Stimulated activated CD4-positive, alpha-beta T cell treated with anti-CD3 and anti-CD28 coated beads, Interleukin-1b, Interleukin-23, amount 100 ng/mL, for 1 hour (primary cell): Measurements from ENCODE around the gene KRTAP1-3.
"Not testable (repeated sequence)": the region's sequence is repeated elsewhere in the genome, so short reads cannot be mapped to it uniquely, and the experiment has no call there.

Experiments
- DNase-seq, 2 donors: peaks; one replicate each; pipeline ENCODE4 v3.0.0-alpha.2; 2020; ENCODE audit warnings: low read depth in 2 of 2

The KRTAP1-3 gene

DNA sequence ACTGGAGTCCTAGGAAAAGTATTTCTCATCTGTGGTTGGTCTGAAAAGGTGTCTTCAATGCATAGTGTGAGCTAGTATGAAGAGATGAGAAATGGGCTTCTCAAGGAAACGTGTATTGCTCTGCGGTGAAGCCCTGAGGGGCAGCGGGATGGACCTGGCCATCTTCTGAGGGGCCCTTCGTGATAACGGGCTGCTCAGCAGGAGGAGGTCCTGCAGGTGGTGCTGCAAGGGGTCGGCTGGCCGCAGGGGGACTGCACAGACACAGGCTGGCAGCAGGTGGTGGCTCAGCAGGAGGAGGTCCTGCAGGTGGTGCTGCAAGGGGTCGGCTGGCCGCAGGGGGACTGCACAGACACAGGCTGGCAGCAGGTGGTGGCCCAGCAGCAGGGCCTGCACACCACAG lies 19.9 kb upstream of the KRTAP1-3 start:
- DNase-seq = not testable (repeated sequence)

DNA sequence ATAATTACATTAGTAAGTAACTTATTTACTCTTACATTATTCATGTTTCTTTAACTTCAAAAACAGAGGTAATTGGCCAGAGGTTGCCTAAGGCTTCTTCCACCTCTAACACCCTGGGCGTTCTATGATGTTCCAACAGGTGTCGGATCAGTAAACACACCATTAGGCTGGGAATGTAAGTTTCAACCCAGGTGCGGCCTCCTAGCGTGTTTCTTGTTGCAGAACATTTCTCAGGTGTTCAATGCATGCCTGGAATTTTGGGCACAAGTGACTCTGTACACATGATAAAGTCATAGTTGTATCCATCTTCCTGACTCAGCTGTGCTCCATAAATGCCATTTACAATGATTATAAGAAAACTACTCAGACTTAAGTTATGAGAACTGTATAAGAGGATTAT lies 19.4 kb upstream of the KRTAP1-3 start:
- DNase-seq = no peak

DNA sequence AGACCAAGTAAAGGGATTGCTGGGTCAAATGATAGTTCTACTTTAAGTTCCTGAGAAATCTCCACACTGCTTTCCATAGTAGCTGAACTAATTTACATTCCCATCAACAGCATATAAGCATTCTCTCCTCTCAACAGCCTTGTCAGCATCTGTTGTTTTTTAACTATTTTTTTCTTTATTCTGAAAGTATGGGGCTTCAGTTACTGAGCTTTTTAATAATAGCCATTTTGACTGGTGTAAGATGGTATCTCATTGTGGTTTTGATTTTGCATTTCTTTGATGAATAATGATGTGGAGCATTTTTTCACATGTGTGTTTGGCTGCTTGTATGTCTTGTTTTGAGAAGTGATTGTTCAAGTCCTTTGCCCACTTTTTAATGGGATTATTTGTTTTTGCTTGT lies 17.9 kb upstream of the KRTAP1-3 start:
- no peak for DNase-seq

DNA sequence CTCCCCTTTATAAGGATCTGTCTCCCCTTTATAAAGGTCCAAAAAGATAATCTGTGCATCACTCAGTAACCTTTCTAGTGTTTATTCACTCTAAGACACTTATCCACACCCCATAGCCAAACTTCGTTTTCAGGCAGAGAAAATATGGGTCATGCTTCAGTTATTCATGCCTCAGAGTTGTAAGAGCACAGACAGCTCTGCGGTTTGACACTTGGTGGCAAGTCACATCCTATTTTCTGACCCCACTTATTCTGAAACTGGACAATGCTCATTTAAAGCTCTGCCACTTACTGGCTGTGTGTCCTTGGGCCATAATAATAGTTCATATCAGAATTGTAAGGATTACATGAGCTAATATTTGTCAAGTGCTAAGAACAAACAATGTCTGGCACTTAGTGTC lies 14.4 kb upstream of the KRTAP1-3 start:
- DNase-seq = no peak

DNA sequence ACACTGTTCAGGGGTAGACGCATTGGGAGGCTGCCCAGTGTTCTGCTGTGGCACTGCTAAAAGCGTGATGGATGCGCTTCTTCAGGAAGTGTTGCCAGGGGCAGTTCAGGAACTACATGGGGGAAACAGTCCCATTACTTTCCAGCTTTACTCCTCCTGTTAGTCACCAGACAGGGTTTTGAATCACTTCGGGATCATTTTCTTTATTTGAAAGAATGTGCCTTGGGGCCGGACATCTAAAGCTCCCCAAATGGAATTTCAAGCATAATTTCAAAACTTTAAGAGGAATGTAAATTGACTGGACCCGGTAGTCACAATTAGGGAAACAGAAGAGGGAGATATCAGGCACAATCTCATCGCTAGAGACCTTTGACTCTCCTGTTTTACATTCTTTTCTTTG lies 13.8 kb upstream of the KRTAP1-3 start:
- DNase-seq = no peak

DNA sequence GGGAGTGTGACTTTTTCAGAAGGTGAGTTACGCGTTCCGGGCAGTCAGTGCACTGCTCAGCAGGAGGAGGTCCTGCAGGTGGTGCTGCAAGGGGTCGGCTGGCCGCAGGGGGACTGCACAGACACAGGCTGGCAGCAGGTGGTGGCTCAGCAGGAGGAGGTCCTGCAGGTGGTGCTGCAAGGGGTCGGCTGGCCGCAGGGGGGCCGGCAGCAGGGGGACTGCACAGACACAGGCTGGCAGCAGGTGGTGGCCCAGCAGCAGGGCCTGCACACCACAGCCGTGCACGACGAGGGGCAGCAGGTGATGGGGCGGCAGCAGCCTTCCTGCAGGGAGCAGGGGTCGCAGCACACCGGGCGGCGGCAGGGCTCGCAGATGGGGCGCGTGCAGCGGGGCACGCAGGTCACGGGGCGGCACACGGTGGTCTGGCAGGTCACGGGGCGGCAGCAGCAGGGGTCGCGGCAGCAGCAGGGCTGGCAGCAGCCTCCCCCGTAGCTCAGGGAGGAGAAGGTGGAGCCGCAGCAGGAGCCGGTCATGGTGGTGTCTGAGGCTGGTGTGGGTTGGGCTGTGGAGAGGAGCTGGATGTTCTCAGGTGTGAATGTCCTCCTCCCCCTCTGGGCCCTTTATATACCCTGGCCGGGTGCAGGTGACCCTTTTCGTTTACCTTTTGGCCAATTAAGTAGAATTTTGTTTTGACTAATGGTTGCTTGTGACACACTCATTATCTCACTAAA lies 12.2 kb upstream of the KRTAP1-3 start, which contains the start of gene KRTAP2-1:
Gene KRTAP2-1, minus strand, starts transcription at position 582 of the 731 bp plus-strand sequence. Its CDS starts 49 bp downstream, at position 533.
- not testable (repeated sequence) for DNase-seq

DNA sequence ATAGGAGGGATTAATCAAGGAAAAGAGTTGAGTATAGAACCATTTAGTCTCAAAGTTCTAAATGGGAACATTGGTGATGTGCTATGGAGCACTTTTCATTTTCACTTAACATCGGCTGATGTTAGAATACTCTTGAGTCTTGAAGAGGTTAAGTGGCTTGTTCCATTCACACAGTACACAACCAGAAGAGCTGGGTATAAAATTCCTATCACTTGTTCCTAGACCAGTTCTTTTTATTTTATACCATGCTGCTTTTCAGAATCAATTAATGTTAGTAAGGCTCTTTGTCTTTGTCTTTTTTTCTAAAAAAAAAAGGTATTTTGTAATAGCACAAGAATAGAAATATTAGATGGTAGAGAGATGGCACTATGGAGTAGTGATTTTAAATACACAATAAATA lies 8.3 kb upstream of the KRTAP1-3 start:
- DNase-seq = no peak

DNA sequence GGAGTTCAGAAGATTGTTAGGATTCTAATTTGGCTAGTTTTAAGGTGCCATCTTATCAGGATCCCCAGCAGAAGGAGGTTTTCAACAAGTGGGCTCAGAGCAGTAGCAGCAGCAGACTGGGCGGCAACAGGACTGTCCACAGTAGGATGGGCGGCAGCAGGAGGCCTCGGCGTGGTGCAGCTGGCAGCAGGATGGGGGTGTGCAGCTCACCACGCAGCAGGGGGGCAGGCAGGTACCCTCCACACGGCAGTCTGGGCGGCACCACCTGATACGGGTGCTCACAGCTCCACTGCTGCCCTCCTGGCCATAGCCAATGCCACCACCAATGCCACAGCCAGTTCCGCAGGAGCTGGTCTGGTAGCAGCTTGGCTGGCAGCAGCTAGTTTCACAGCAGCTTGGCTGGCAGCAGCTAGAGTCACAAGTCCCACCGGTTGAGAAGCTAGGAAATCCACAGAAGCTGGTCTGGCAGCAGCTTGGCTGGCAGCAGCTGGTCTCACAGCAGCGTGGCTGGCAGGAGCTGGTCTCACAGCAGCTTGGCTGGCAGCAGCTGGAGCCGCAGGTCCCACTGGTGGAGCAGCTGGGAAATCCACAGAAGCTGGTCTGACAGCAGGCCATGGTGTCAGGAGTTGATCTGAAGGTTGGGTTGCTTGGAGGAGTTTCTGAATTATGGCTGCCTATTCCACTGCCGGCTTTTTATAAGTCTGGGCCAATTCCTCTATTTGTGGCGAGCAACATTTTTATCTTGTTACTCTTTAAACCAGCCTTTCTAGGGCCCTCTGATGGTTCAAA lies 6.3 kb upstream of the KRTAP1-3 start, which contains the start of gene KRTAP1-1:
Gene KRTAP1-1, minus strand, starts transcription at position 668 of the 789 bp plus-strand sequence. Its CDS starts 53 bp downstream, at position 615.
- DNase-seq = not testable (repeated sequence)

DNA sequence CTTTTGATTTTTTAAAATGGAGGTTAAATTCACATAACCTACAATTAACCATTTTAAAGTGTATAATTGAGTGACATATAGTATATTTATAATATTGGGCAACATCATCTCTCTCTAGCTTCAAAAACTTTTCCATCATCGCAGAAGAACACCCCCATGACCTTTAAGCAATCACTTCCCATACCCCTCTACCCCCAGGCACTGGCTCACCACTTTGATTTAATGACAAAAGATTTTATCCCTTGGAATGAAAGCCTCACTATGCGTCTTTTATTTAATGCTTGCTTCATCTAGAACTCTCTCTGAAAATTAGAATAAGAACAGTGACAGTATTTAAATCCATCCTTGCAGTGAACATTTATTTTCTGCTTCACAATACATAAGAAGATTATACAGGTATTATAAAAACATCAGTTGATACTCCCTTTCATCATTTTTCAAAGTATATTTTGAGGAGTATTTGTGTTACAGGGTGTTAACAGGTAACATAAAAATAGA lies 3.2 kb upstream of the KRTAP1-3 start:
- no peak for DNase-seq

DNA sequence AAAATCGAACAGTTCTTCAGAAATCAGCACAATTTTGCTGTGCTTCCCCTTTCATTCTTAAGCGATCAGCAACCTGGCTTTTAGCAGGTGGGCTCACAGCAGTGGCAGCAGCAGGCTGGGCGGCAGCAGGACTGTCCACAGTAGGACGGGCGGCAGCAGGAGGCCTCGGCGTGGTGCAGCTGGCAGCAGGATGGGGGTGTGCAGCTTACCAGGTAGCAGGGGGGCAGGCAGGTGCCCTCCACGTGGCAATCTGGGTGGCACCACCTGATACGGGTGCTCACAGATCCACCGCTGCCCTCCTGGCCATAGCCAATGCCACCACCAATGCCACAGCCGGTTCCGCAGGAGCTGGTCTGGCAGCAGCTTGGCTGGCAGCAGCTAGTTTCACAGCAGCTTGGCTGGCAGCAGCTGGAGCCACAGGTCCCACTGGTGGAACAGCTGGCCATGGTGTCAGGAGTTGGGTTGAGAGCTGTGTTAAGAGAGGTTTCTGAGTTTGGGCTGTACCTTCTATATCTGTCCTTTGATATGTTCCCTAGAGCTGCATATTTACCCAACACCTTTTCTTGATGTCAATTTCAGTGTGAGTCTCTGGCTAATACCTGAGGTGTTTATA lies 4.9 kb downstream of the KRTAP1-3 start, which contains the start of gene KRTAP1-4:
Gene KRTAP1-4, minus strand, starts transcription at position 563 of the 613 bp plus-strand sequence. Its CDS starts 117 bp downstream, at position 446.
- DNase-seq = no peak

DNA sequence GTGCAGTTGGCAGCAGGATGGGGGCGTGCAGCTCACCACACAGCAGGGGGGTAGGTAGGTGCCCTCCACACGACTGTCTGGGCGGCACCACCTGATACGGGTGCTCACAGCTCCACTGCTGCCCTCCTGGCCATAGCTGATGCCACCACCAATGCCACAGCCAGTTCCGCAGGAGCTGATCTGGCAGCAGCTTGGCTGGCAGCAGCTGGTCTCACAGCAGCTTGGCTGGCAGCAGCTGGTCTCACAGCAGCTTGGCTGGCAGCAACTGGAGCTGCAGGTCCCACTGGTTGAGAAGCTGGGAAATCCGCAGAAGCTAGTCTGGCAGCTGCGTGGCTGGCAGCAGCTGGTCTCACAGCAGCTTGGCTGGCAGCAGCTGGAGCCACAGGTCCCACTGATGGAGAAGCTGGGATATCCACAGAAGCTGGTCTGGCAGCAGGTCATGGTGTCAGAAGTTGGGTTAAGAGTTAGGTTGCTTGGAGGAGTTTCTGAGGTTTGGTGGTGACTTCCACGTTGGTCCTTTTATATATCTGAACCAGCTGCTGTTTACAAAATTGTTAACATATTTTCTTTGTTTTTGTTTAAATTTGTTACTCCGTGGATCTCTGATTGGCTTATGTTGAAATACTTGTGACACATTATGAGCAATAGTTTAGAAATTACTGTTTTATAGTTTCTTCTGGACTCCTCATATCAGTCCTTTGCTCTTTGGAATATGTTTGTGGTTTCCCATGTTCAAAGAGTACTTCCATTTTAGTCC lies 7.8 kb downstream of the KRTAP1-3 start, which contains the start of gene KRTAP1-5:
Gene KRTAP1-5, minus strand, starts transcription at position 494 of the 757 bp plus-strand sequence. Its CDS starts 53 bp downstream, at position 441.
- DNase-seq = no peak

DNA sequence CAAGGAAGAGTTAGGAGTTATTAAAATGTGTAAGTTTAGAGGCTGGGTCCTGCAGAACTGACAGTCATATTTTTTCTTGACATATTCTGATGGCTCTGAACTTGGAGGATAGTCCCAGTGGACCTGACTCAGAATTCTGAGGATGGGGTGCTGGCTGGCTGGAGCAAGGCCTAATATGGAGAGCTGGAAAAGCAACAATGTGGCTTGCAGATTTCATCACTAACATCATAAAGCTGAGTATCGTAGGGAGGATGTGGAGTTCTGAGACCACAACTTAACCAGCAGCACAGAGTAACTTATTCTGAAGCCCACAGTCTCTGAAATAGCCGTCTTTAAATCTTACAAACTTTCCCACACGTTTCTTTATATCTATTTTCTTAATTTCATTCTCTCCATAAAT lies 10.0 kb downstream of the KRTAP1-3 start:
- DNase-seq = no peak

DNA sequence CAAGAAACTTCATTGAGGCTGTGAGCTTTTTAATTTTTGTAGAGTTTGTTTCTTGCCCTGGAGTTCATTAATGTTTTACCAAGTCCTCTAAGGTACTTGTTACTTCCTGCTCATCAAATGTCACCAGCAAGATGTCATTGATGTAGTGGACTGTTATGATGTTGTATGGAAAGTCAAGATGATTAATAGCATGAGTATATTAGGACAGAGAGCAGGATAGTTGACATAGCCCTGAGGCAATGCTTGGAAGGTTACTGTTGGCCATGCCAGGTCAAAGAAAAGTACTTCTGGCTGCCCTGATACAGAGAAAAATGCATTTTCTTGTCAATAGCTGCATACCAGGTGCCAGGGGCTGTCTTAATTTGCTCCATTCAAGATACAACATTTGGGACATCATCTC lies 14.3 kb downstream of the KRTAP1-3 start:
- no peak for DNase-seq

DNA sequence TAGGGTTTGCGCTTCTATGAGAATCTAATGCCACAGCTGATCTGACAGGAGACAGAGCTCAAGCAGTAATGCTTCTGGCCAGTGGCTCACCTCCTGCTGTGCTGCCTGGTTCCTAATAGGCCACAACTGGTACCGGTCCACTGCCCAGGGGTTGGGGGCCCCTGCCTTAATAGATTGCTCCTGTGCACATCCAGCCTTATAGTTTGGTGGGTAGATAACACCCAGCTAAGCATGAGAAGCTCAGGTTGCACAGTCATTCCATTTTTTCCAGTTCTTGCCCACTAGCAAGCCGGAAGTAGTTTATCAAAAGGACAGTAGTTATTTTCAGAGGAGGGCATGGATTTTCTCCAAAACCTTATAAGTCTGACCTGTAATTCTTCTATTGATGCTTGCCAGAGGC lies 15.3 kb downstream of the KRTAP1-3 start:
- DNase-seq = no peak

DNA sequence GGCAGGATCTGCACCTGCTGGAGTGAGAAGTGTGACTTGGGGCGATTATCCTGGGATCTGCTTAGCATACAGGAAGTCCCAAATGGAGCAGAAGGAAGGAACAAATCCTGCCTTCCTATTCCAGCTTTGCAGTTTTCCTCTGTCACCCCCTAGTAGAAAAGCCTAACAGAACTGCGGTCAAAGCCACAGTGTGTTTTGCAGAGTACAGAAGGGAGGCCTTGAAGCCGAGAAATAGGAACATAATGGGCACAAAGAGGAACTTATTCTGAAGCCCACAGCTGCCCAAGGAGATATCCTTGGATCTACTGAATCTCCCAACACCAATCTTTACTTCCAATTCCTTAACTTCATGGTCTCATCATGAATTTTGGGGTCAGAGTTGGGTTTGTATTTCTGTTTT lies 16.1 kb downstream of the KRTAP1-3 start:
- no peak for DNase-seq

DNA sequence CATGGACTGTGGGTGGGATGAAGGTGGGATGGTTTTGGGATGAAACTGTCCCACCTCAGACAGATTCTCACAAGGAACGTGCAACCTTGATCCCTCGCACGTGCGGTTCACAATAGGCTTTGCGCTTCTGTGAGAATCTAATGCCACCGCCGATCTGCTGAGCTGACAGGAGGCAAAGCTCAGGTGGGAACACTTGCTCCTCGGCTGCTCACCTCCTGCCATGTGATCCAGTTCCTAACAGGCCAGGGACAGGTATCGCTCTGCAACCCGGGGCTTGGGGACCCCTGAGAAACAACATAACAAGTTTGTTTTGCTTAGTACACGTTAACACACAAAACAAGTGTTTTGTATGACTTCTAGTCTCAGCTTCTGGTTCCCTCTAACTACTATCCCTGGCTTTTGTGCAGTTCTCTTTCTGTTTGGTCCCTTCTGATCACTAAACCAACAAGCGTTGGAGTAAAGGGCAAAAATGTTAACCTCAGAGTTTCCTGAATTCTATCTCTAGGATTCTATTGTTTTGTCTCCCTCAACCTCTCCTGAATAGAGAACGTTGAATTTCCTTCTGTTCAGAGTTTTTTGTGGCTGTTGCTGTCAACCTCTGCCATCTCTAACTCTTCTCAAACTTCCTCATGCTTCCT lies 18.0 kb downstream of the KRTAP1-3 start:
- no peak for DNase-seq

DNA sequence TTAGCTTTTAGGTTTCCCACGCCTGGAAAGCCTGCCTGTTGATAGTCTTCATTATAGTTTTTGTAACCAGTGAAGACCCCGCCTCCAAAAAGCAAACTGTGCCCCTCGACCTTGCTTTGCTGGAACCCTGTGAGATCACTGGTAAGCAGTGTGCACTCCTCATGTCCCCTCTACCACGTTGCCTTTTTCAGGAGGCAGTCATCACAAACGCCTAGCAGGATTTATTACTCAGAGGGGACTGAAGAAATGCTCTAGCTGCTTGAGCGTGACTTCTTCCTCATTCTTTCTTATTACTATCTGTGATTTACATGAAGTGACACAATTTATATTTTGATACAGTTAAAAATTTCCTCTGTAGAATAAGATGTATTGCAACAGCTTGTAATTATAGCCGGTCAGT lies 19.2 kb downstream of the KRTAP1-3 start:
- DNase-seq = no peak

DNA sequence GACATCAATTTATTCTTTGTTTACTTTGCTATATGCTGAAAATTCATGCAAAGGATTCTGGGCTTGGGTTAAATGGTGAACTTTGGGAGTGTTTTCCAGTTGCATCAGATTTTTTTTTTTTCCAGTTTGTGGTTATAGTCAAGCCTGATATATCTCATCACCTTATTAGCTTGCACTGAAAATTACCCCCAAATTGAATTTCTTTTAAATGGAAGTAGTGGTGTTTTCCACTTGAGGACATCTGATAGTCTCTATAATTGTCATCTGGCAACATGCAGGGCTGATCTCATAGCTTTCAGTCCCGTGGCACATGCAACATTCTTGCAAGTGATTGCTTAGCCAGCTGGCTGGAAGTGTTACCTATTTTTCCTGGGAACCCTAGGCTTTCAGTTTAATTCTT lies 21.1 kb downstream of the KRTAP1-3 start:
- DNase-seq = no peak

DNA sequence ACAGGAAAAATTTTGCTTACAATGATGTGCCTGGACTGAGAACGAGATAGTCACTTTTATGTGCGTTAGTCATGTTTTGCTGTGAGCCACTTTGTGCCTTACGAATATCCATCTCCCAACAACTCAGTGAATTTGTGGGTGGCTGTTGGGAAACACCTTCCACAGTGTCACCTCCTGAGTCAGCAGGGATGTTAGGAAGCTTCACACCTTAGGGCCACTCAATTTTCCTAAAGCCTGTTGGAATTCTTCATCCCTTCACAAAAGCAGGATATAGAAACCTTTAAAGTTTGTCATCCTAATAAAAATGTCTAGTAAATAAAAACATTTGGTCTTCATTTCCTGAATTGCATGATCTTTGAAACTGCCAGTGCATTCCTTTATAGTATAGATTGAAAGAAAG lies 21.5 kb downstream of the KRTAP1-3 start:
- no peak for DNase-seq

DNA sequence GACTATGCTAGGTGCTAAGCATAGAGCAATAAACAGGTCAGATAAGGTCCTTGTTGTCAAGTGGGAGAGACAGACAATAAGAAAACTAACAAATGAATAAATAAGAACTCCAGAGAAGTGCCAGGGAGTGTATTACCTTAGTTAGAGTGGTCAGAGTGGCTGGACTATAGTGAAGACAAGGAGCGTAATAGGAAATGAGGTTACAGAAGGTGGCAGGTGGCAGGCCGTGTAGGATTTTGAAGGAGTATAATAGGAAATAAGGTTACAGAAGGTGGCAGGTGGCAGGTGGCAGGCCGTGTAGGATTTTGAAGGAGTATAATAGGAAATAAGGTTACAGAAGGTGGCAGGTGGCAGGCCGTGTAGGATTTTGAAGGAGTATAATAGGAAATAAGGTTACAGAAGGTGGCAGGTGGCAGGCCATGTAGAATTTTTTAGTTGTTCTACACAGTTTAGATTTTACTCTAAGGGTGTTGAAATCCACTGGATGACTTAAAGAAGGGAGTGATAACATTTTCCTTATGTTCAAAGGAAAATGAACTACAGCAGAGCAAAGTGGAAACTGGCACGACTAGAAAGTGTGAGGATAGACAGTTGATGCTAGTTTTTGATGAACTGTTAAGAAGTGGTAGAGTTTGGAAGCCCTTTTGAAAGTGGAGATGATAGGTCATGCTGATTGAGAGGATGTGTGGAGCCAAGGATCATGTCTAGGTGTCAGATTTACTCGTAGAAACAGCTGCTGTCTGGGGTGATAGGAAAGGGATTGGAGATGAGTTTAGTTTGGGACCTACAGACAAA lies 22.2 kb downstream of the KRTAP1-3 start:
- DNase-seq = no peak
